Measurements from ENCODE around the gene GLTP. TPM values are rescaled to one million over a fixed set of nuclear protein-coding genes. Genes with fewer than 3 reads are reported as not detected.

GLTP gene
- total RNA-seq, 1 experiment from 2014 or later, result 15.5 TPM

GRCh38 chr12:109902891-109903418, 22.6 kb upstream of the GLTP start:
- no peak overlapping the region for H2BK12ac ChIP-seq (ENCODE audit: insufficient read length, low read depth, low read length)
- H3K18ac ChIP-seq (ENCODE audit: insufficient read length, low read depth, low read length), result no peak overlapping the region
- no peaks in the 10 kb centered on the region for H3K9me3 Mint-ChIP-seq
- no peak overlapping the region for H4K5ac ChIP-seq (ENCODE audit: insufficient read length, low read depth, low read length)
- H3K23me2 ChIP-seq (ENCODE audit: insufficient read length, low read depth, low read length, poor library complexity, severe bottlenecking), result peaks cover 13% of the 10 kb centered on the region
- H3K4me1 ChIP-seq (ENCODE audit: insufficient read depth, low read length), result no peaks in the 10 kb centered on the region
- H4K91ac ChIP-seq (ENCODE audit: insufficient read length, low read depth, low read length), result no peak overlapping the region
- no peaks in the 10 kb centered on the region for H3K9me3 ChIP-seq (ENCODE audit: control insufficient read depth, low read depth, low read length)
- H3K79me1 ChIP-seq (ENCODE audit: insufficient read depth, low read depth, low read length, poor library complexity, severe bottlenecking), result no peaks in the 10 kb centered on the region
- H4K8ac ChIP-seq (replicated peaks; ENCODE audit: insufficient read length, low read depth, low read length), result no peak overlapping the region
- H3K27ac ChIP-seq (ENCODE audit: insufficient read length, low read depth, low read length), result no peak overlapping the region
- peak overlapping the region in 1 of 2 experiments; percentile 44; a peak in 1 of 5 replicates for H3K4me3 Mint-ChIP-seq
- no peak overlapping the region for H2AFZ ChIP-seq (ENCODE audit: low read length)
- no peak overlapping the region; a peak in 1 of 7 replicates for H3K27ac Mint-ChIP-seq
- no peak overlapping the region for H3T11ph ChIP-seq (ENCODE audit: low read length)
- WGBS (ENCODE audit: extremely low coverage, insufficient read length, low lambda C conversion rate), result no CpG with 5 or more reads among the region's 15 CpGs
- no peak overlapping the region for H2BK120ac ChIP-seq (ENCODE audit: low read depth, low read length, poor library complexity, severe bottlenecking)
- peaks cover 19 to 44% (median 39%) of the 10 kb centered on the region in 3 experiments; a peak in 6 of 7 replicates for H3K36me3 Mint-ChIP-seq (ENCODE audit: insufficient read depth in 1 of 3, low read depth in 3 of 3)
- H3K14ac ChIP-seq (ENCODE audit: insufficient read depth, low read length), result no peak overlapping the region
- no peak overlapping the region for H2BK5ac ChIP-seq (ENCODE audit: insufficient read length, low read length)
- H3K4ac ChIP-seq (ENCODE audit: low read depth, low read length), result no peak overlapping the region
- no peak overlapping the region for H3K23ac ChIP-seq (ENCODE audit: insufficient read length, low read depth, low read length)
- TF ChIP-seq CTCF (conservative IDR thresholded peaks at IDR 0.05), result no peak
- DNase-seq, result no peak
- H3K9ac ChIP-seq (ENCODE audit: extremely low read depth, insufficient read length, low read length), result no peak overlapping the region
- peaks cover 90% of the 10 kb centered on the region for H3K27me3 Mint-ChIP-seq (ENCODE audit: low read depth)
- H3K56ac ChIP-seq (ENCODE audit: insufficient read length, low read depth, low read length), result no peak overlapping the region
- H4K20me1 ChIP-seq (ENCODE audit: control insufficient read depth, insufficient read depth, insufficient read length), result no peaks in the 10 kb centered on the region
- peaks cover 19 to 20% of the 10 kb centered on the region in 2 experiments for H3K4me1 Mint-ChIP-seq
- no peak overlapping the region for H2BK20ac ChIP-seq (ENCODE audit: low read depth, low read length, poor library complexity, severe bottlenecking)
- H2BK15ac ChIP-seq (ENCODE audit: low read depth, low read length), result no peak overlapping the region
- no peak overlapping the region for H2AK5ac ChIP-seq (ENCODE audit: insufficient read length, low read length)
- H3K4me2 ChIP-seq (ENCODE audit: insufficient read depth, insufficient read length, low read length), result no peak overlapping the region
- H3K79me2 ChIP-seq (ENCODE audit: insufficient read depth, low read length), result no peaks in the 10 kb centered on the region
- peaks cover 52% of the 10 kb centered on the region for H3K27me3 ChIP-seq (ENCODE audit: insufficient read depth, low read length)

Measured in H9 (cell line).